SKM-1 treated with dmso at 0.1 percent for 144 hours (cell line): ENCODE measurements around the gene LNPK.
"Not testable (repeated sequence)": the region's sequence is repeated elsewhere in the genome, so short reads cannot be mapped to it uniquely, and the experiment has no call there.

Experiments used
- DNase-seq: peaks from one replicate; lab custom pipeline; 2025; ENCODE audit not compliant: unreplicated experiment; lab: John Stamatoyannopoulos, UW

Gene LNPK

DNA sequence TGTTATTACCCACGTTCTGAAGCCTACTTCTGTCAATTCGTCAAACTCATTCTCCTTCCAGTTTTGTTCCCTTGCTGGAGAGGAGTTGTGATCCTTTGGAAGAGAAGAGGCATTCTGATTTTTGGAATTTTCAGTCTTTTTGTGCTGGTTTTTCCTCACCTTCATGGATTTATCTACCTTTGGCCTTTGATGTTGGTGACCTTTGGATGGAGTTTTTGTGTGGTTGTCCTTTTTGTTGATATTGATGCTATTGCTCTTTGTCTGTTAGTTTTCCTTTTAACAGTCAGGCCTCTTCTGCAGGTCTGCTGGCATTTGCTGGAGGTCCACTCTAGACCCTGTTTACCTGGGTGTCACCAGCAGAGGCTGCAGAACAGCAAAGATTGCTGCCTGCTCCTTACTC is 88.8 kb downstream of the LNPK start:
- DNase-seq: not testable (repeated sequence)

DNA sequence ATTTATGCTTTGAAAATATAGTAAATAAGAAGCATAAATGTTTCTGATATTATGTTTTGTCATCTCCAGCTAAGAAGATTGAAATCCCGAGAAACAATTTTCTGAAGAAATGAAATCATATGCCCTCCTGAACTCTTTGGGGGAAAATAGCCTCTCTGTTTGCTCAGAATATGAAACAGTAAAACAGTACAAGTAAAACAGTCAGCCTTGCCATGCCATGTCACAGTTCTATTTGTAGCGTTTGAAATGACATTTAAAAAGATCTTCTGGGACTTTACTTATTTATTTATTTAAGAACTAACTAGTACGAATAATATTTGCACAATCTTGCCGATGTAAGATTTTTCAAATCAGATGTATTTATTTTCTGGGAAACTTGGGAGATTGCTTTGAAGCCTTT is 98.0 kb downstream of the LNPK start:
- DNase-seq: no peak

DNA sequence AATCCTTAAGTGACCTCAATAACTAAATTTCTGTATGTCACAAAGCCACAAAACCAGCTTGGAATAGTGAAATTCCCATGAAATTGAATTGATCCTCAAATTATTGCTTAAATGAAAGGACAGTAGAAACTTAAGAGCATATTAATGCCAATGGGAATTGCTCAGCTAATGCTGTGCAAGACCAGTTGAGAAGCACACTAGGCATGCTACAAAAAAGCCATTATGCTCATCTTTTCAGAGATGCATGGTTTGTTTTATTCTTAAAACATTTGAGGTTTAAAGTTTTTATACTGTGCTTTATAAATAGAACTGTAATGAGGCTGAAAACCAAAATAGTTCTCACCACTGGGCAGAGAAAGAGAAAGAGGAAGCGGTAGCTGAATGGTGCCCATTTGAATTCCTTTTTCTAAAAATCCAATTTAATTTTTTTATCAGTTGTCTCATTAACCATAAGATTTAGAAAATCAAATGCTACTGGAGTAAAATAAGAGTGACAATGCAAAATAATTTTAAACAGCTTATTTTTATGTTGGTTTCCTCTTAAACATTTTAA is 98.6 kb downstream of the LNPK start:
- no peak for DNase-seq

DNA sequence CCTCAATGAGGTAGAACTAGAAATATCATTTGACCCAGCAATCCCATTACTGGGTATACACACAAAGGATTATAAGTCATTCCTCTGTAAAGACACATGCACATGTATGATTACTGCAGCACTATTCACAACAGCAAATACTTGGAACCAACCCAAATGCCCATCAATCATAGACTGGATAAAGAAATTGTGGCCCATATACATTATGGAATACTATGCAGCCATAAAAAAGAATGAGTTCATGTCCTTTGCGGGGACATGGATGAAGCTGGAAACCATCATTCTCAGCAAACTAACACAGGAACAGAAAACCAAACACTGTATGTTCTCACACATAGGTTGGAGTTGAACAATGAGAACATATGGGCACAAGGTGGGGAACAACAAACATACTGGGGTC is 106.1 kb downstream of the LNPK start:
- DNase-seq: not testable (repeated sequence)

DNA sequence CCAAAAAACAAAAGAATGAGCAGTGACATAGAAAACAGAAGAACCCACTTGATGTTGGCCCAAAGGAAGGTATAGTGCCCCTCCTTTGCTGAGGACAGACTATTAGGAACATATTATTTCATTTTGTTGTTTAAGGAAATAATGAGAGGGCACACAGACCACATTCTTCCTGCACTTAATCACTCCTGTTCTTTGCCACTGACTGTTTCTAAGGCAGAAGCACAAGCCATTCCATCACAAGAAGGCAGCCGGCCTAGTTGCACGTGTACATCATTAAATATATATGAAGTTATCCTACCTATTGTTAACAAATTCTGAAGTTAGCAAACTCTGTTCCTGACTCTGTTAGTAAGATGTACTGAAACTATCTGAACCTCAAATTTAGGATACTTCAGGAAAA is 110.0 kb downstream of the LNPK start:
- no peak for DNase-seq

DNA sequence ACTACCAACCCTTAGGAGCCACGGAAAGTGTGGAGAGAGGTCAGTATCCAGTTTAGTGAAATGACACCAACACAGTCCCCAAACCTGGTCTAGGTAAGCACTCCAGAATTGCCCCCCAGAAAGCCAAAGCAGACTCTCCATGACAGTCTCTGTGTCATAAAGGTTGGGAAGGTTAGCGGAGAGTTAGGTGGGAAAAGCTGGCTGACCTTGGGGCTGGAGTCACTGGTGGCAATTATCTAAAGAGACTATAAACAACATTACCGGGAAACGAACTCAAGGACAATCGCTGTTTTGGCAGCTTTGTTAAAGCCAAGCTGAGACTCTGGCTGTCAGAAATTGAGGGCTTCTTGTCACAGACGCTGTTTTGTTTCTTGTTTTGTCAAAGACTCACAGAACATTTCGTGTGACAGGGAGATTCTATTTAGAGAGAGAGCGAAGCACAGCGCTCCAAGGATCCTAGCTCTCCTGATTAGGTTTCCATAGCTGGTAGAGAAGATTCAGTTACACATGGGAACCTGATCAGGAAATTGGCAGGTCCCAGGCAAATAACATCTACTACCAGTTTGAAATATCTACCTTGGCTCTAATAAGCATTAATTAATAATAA is 111.3 kb downstream of the LNPK start:
- no peak for DNase-seq

DNA sequence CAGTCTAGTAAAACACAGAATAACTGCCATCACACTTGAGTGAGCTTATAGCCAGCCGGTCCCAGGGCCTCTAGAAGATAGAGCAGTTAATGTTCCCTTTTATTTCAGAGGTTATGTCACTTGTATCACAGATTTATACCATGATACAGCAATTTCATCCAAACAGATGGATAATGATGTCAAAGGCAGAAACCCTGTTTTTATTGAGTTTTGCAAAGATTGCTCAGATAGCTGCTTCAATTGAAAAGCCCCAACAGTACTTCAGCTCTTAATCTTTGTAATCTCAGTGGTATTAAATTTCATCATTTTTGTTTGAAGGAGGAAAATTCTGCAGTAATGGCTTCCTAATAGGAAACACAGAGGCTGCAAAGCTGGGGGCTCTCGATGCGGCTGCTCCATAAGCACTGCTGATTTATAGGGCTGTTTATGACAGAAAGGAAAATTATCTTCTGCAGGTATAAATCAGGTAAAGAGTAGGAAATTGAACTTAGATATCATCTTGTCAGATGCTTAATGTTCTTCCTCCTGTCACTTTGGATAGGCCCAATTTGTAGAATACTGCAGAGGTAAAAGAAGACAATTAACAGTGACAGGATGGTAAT is 112.3 kb downstream of the LNPK start:
- DNase-seq: no peak

DNA sequence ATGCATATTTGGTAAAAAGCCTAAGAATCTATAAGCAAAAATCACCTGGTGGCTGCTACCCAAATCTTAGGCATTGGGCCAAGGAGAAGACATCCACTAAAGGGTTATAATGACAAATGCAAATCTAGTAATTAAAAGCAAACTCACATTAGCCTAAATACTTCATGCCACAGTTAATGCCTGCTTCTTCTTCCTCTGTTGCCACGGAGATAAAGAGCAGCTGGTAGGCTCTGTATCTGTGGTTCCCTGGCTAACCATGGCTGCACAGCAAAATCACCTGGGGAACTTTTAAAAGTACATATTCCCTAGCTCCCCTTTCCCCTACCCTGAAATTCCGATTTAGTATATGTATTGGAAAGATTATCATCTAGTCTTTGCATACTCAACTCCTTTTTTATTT is 114.3 kb downstream of the LNPK start:
- no peak for DNase-seq

DNA sequence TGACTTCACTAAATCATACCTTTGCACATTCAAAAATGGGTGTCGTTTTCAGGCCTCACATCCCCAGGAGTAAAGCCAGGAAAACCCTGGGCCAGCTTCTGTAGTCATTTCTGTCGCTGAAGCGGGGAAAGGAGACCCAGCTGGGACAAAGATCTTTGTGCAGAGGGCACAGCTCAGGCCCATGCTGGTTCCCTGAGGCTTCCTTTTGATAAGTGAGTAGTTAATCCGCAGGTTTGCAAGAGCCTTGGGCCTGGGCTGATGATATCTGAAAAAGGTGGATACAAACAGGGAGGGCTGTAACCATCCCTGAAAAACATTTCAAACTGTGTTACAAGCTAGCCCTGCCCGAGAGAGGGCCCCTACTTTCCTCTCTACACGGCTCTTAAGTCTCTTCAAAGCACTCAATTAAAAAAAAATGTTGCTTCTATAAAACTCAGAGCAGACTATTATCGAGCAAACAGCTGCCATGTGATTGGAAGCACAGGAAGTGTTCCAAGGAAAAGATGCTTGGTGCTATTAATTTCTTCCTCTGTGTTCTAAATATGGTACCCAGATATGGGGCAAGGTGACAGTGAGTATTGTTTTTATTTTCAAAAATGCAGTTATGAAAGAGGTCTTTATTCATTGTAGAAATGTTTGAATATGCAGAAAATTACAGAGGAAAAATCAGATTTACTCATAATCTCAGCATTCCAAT is 117.2 kb downstream of the LNPK start:
- DNase-seq: no peak

DNA sequence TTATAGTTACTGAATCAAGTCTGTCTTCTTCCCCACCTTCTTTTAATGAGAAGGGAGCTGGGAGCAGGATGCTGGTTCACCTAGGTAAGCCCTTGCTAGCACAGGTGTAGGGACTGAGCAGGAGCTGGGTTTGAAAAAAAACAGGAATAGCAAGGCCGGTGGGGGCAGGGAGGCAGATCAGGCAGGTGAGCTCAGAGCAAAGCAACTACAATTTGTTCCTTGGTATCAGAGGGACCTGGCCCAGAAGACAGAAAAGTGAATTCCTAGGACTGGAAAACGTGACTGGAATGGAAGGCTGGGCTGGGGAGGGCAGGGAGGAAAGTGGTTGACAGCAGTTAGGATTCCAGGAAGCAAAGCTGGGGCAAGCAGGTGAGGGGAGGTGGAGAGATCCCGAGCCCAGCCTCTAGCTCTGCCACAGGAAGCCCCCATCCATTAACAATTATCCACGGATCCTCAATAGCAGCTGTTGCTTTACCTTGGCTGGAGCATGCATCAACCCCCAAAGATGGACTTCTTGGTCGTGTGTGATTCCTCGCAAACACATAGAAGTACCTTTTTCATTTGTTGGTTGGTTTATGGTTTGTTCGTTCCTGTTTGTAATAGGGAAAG is 118.4 kb downstream of the LNPK start:
- DNase-seq: no peak

DNA sequence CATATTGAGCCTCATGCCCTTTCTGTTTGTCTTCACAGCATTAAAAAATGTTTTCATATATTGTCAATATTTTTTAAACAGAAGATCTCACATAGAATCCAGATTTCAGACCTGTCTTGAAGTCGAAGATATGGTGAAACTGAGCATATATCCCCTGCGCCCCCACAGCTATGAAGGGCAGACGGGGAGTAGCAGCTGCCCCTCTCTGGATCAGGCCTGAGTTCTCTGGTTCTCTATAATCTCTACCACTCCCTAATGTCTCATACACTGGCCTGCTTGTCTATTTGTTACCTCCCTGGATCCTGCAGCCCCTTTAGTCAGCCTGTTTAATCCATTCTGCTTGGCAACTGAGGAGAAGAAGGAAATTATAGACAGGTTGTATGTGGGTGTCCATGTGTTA is 122.4 kb downstream of the LNPK start:
- no peak for DNase-seq

DNA sequence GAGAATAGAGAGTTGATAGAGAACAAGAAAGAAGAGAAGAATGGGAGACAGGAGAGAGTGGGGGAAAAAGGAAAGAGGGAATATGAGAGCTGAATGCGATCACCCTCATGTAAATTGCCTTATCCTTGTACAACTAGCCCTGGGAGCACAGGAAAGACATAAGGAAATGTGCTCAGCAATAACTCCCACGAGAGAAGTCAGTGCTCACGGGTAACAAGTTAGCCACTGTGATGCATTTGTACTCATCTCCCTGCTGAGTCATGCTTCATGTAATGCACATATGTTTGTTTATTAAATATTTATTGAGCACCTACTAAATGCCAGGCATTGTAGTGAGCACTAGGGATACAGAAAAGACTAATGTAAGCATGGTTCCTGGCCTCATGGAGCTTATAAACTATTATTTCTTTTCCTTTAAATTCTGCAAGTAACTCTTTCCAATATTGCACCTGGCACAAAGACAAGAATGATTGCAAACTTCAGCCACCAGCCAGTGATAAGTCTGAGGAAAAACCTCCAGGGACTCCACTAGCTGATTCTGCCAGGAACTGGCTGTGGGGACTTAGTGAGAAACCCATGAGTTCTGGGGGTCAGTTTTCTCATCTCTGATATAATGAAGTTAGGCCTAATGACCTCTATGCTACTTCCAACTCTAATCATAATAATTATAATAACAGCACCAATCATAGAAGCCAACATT is 124.1 kb downstream of the LNPK start:
- DNase-seq: no peak

DNA sequence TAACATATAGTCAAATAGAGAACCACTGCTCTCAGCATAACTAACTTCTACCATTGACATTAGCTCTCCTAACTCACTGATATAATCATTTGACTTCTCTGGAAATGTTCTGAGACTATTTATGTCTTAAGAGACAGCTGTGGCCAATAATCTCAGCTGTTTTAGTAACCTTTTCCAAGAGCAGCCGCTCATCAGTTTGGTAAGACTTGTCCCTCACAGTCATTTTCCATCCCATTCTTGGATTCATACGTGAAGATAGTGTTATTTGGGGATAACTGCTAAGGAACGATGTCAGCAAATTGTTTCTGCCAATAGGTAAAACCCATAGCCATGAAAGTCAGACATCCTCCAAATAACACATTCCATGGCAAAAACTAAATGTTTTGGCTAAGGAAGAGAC is 127.8 kb downstream of the LNPK start:
- DNase-seq: no peak
